Body of pancreas (tissue), 4 donors: Measurements from ENCODE around the gene LAMA5.

ENCODE experiments used
- POLR2A ChIP-seq, 3 donors: fragments of 450-650 bp; IDR thresholded peaks; one replicate each; pipeline ENCODE4 v1.6.1; 2016; ENCODE audit warnings: antibody characterized with exemption in 3 of 3, mild to moderate bottlenecking in 2 of 3
- TF ChIP-seq, protein P1 (sequence below), 7 experiments: fragments of 450-650 bp in 4 of 7; fragments of 200-600 bp in 3 of 7; sonication (generic) in 3 of 7; IDR thresholded peaks; one replicate each; pipeline ENCODE4 v1.5.1; 2016 to 2019; ENCODE audit warnings: antibody characterized with exemption in 7 of 7

GRCh38 chr20:62406635-62407176 is 39.6 kb upstream of the LAMA5 start:
- TF ChIP-seq POLR2A (IDR thresholded peaks at IDR 0.05): no peak
- TF ChIP-seq, protein P1, sequence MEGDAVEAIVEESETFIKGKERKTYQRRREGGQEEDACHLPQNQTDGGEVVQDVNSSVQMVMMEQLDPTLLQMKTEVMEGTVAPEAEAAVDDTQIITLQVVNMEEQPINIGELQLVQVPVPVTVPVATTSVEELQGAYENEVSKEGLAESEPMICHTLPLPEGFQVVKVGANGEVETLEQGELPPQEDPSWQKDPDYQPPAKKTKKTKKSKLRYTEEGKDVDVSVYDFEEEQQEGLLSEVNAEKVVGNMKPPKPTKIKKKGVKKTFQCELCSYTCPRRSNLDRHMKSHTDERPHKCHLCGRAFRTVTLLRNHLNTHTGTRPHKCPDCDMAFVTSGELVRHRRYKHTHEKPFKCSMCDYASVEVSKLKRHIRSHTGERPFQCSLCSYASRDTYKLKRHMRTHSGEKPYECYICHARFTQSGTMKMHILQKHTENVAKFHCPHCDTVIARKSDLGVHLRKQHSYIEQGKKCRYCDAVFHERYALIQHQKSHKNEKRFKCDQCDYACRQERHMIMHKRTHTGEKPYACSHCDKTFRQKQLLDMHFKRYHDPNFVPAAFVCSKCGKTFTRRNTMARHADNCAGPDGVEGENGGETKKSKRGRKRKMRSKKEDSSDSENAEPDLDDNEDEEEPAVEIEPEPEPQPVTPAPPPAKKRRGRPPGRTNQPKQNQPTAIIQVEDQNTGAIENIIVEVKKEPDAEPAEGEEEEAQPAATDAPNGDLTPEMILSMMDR (IDR thresholded peaks at IDR 0.05): no peak
